Measurements from ENCODE around the gene NLGN1. TPM values are rescaled to one million over a fixed set of nuclear protein-coding genes. Genes with fewer than 3 reads are reported as not detected.

The NLGN1 gene
- total RNA-seq, 1 donor from 2014 or later = 4.5 TPM

DNA sequence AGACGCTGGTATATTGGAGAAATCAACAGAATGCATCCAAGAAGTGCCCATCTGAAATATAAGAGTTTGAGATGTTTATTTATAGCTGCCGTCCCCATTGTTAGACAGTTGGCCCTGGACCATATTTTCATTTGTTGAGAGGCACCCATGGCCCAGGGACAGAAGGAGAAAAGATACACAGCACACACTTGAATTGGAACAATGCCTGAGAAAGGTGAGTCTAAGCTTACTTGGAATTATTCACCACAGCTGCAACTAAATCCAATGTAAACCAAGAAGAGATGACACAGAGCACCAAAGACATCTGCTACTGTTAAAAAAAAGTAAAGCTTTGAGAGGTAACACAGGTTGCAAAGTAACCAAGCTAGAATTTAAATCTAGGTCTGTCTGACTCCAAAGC lies 936.1 kb downstream of the NLGN1 start:
- H3K4me3 ChIP-seq (ENCODE audit: low read depth, low read length) = no peak overlapping the region
- no peak for DNase-seq (ENCODE audit: low read depth)
- TF ChIP-seq, protein P1, sequence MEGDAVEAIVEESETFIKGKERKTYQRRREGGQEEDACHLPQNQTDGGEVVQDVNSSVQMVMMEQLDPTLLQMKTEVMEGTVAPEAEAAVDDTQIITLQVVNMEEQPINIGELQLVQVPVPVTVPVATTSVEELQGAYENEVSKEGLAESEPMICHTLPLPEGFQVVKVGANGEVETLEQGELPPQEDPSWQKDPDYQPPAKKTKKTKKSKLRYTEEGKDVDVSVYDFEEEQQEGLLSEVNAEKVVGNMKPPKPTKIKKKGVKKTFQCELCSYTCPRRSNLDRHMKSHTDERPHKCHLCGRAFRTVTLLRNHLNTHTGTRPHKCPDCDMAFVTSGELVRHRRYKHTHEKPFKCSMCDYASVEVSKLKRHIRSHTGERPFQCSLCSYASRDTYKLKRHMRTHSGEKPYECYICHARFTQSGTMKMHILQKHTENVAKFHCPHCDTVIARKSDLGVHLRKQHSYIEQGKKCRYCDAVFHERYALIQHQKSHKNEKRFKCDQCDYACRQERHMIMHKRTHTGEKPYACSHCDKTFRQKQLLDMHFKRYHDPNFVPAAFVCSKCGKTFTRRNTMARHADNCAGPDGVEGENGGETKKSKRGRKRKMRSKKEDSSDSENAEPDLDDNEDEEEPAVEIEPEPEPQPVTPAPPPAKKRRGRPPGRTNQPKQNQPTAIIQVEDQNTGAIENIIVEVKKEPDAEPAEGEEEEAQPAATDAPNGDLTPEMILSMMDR (IDR thresholded peaks at IDR 0.05; ENCODE audit: insufficient read depth, low read length, poor library complexity, severe bottlenecking) = no peak

DNA sequence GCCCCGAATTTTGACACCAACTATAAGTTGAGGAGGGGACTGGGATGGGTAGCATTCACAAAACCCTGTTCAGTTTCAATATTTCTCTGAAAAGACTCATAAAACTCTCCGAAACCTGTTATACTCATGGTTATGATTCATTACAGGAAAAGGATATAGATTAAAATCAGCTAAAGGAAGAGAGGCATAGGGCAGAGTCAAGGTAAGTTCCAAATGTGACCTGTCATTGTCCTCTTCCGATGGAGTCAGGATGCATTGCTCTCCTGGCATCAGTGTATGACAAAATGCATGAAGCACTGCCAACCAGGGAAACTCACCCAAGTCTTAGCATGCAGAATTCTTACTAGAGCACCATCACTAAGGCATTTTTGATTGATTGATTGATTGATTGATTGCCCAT lies 936.6 kb downstream of the NLGN1 start:
- no peak overlapping the region for H3K4me3 ChIP-seq (ENCODE audit: low read depth, low read length)
- TF ChIP-seq, protein P1 (IDR thresholded peaks at IDR 0.05; ENCODE audit: insufficient read depth, low read length, poor library complexity, severe bottlenecking) = no peak
- no peak for DNase-seq (ENCODE audit: low read depth)
- H3K36me3 ChIP-seq (ENCODE audit: control insufficient read depth, insufficient read depth, low read length) = no peaks in the 10 kb centered on the region
- H3K27me3 ChIP-seq (ENCODE audit: control insufficient read depth, insufficient read depth, low read length) = no peaks in the 10 kb centered on the region

More for the DNA sequence above, 936.1 kb downstream of the NLGN1 start:
- Histone ChIP-seq H3K36me3 (ENCODE audit: control insufficient read depth, insufficient read depth, low read length) (no peaks in the 10 kb centered on the region), H3K27me3 (ENCODE audit: control insufficient read depth, insufficient read depth, low read length) (no peaks in the 10 kb centered on the region)

DNA sequence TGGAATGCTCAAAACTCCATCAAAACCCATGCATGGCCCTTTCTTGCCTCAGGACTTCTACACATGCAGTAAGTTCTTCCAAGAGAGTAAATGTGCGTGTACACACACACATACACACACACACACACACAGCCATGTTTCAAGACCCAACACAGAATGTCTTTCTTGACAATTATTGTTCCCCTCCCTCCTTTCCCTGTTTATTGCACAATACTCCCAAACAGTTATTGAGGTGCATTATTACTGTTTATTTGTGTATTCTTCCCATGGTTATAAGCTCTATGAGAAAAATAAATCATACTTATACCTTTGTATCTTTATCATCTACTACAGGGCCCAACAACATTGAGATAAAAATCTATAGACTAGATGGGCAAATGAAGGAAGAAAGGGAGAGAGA lies 937.8 kb downstream of the NLGN1 start:
- TF ChIP-seq, protein P1 (IDR thresholded peaks at IDR 0.05; ENCODE audit: insufficient read depth, low read length, poor library complexity, severe bottlenecking) = no peak
- no peaks in the 10 kb centered on the region for H3K36me3 ChIP-seq (ENCODE audit: control insufficient read depth, insufficient read depth, low read length)
- no peaks in the 10 kb centered on the region for H3K27me3 ChIP-seq (ENCODE audit: control insufficient read depth, insufficient read depth, low read length)
- H3K4me3 ChIP-seq (ENCODE audit: low read depth, low read length) = no peak overlapping the region
- no peak for DNase-seq (ENCODE audit: low read depth)

DNA sequence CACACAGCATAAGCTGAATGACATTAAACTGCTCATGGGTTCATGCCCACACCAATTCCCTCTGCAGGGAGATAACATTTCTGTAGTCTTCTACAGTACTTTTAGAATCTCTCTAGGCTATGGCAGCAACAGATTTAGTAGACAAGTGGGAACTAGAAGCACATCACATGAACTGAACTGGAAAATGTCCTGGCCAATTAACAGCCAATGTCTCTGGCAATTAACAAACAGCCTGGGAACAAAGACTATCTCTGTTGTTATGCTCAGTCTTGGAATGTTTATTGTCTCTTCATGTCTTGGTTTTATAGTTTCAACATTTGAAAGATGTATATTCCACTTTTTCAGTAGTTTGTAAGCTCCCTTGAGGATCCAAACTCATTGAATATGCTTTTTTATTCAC lies 938.4 kb downstream of the NLGN1 start:
- TF ChIP-seq, protein P1 (IDR thresholded peaks at IDR 0.05; ENCODE audit: insufficient read depth, low read length, poor library complexity, severe bottlenecking) = no peak
- DNase-seq (ENCODE audit: low read depth) = no peak
- no peaks in the 10 kb centered on the region for H3K27me3 ChIP-seq (ENCODE audit: control insufficient read depth, insufficient read depth, low read length)
- H3K4me3 ChIP-seq (ENCODE audit: low read depth, low read length) = no peak overlapping the region
- H3K36me3 ChIP-seq (ENCODE audit: control insufficient read depth, insufficient read depth, low read length) = no peaks in the 10 kb centered on the region
